HG03469 (cell line): ENCODE data around the gene CHRM4.

ENCODE experiments used
- ATAC-seq: cut with Tn5 transposase; IDR thresholded peaks from one replicate; pipeline ENCODE4 v1.9.1; 2021; ENCODE audit warnings: mild to moderate bottlenecking, moderate library complexity, moderate number of reproducible peaks; ENCODE audit not compliant: unreplicated experiment

Gene CHRM4

DNA sequence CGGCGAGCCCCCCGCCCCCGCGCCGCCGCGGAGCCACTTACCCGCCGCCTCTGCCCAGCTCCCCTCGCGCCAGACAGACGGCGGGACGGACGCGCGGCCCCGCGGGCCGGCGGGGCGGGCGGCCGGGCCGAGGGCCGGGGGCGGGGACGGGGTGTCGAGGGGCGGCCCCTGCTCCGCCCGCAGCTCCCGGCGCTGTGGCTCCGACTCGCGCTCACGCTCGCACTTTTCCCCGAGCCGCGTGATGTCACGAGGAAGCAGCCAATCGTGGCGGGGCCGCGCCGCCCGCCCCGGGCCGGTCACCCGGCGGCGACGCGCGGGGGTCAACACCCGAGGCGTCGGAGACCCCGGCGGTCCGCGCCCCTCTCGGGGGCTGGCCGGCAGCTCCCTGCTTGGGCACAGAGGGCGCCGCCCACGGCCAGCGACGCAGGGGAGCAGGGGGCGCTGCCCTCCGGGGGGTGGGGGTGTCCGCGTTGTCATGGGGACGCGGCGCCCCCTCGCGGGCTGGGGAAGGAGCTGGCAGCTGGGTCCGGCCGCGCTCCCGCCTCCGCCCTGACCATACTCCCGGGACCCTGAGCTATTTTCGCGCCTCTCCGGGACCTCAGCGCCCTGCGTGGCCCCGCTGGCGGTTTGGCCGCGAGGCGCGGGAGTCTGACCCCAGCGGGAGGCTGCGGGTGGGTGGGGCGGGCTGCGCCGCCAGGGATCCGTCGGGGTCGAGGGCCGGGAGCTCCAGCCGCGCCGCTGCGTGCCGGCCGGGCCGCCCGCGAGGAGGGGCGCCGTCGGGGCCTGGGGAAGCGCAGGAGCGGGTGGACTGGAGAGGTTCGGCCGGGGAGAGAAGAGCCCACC, at the start of gene CHRM4:
CHRM4 (minus strand) TSS at position 199 of the 843 bp plus-strand sequence. CDS start 5,219 bp downstream, outside the sequence.
- ATAC-seq = no peak

- no peak for ATAC-seq
These were observed 46.6 kb upstream of the CHRM4 start for GRCh38 chr11:46438211-46438610.

- no peak for ATAC-seq
These were observed 45.6 kb upstream of the CHRM4 start for GRCh38 chr11:46437122-46437689.

DNA sequence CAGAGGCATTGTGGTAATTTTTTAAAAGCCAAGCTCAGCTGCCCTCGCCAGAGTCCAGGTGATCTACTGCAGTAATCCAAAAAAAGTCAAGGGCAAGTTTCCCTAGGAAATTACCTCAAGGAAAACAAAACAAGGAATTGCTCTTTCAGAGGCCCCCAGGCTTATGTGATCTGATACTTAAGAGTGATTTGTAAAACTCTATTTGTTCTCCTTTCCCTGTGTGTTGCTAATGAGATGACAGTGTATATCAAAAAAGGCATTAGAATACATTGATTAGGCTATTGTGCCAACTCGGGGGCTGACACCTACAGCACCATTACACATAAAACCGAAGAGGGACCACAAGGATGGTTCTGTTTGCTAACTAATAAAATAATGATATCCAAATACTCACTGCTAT, 44.5 kb upstream of the CHRM4 start:
- no peak for ATAC-seq

DNA sequence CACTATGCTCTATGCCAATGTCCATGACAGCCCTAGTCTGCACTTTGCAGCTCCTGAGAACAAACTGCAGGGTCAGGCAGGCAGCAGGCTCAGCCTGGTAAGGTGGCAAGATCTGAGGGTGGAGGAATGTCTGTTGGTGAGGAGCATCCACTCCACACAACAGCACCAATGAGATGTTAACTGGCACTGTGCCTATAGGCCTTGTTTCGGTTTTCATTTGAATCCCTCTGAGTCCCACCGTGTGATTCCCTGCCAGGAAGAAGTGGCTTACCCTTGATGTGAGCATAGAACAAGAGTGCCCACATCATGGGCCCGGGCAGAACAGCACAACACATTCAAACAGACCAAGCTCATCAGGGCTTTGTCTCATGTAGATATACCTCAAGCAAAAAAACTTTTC, 44.1 kb upstream of the CHRM4 start:
- ATAC-seq = no peak

- no peak for ATAC-seq
These were observed 39.6 kb upstream of the CHRM4 start for GRCh38 chr11:46431211-46431610.

- ATAC-seq = no peak
These were observed 38.1 kb upstream of the CHRM4 start for GRCh38 chr11:46429717-46430116.

- ATAC-seq = no peak
These were observed 35.8 kb upstream of the CHRM4 start for GRCh38 chr11:46427364-46427763.

DNA sequence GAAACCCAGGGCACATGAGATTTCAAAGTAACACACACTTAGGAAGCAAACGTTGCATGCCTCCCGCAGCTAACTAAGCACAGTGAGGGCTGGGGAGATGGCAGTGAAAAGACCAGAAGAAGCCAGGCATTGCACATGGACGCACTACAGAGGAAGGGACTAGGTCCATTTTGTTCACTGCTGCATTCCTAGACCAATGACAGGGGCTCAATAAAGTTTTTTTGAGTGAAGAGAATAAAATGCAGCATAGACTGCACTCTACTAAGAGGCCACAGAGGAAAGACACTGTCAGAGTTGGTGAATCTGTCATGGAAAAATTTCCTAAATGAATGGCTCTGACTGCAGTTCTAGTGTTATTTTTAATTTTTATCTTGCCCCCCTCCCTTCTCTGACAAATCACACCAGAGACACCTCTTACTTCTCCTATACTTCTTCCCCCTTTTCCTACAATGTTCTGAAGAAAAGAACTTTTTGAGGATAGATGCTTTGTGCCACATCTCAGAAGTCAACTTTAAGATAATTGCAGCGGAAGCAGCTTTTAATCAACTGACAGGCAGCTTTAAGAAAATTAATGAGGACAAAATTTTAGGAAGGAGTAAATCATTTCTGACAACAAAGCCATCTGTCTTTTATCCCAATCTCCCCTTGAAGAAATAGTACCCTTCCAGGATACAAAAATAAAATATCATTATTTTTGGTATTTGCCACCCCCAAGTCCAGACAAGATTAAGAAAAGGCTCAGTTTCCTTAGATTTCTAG, 34.8 kb upstream of the CHRM4 start:
- no peak for ATAC-seq

DNA sequence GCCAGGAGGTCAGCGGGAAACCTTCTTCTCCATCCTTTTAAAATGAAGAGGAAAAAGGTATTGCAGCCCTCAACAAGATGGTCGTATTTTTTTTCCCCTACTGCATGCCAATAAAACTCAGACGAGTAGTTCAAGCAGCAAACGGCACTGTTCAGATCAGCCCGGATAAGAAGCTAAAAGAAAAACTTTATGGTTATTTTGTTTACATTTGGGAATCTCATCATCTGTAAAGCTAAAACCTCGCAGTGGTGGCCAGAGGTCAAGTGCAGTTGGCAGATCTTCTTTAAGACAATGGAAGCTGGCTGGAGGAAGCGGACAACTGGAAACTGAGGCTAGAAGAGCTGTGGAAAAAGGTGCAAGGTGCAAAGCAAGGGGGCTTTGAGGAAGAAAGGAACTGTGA, 31.0 kb upstream of the CHRM4 start:
- ATAC-seq = no peak

- ATAC-seq = no peak
These were observed 29.8 kb upstream of the CHRM4 start for GRCh38 chr11:46421257-46421880.

DNA sequence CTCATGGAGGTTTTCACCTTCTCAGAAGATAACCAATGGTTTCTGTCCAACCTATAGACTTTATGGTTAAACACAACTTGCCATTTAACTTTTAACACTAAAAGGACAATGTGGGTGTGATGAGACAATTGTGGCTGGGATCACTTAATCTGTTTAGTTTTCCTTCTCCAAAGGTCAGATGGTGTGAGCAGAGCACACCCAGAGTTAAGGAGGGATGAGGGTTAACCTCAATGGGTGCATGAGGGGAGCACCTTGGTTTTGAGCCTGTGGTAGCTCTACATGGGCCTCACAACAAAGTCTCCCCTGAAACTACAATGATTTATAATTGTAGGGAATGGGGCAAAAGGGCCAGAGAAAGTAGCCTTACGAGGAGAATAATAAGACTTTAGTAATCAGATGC, 28.9 kb upstream of the CHRM4 start:
- no peak for ATAC-seq

GRCh38 chr11:46418751-46419150, 27.2 kb upstream of the CHRM4 start:
- ATAC-seq = no peak

GRCh38 chr11:46417711-46418110, 26.1 kb upstream of the CHRM4 start:
- no peak for ATAC-seq

- ATAC-seq = no peak
These were observed 23.3 kb upstream of the CHRM4 start for GRCh38 chr11:46414879-46415278.

- ATAC-seq = no peak
These were observed 22.9 kb upstream of the CHRM4 start for GRCh38 chr11:46414466-46414796.

DNA sequence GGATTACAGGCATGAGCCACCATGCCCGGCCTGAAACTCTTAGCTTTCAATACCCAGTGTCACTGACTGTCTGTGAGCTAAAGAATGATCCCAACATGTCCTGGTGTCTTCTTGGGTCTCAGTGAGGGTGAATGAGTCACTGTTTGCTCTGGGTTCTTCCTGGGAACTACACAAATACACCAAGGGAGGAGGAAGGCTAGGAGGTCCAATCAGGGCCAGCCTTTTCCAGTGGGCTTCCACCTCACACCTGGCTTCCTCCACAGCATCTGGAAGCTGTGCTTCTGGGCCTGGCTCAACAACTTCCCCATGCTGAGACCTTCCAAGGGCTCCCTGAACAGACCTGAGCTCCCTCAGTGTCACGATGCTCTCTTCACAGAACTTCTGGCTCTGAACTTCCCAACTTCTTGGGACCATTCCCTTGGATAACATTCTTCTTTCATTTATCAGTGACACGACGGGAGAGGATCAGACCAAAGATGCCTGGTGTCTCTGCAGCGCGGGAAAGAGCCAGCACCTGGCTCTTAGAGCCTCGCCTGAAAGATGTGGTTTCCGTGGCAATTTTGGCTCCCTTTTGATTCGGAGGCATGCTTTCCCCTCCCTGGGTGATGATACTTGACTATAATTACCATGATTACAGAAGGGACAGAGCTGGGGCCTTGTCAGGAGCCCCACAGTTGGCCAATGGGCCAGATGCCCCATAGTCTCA, 22.3 kb upstream of the CHRM4 start:
- no peak for ATAC-seq

GRCh38 chr11:46410021-46410420, 18.4 kb upstream of the CHRM4 start:
- no peak for ATAC-seq

GRCh38 chr11:46408407-46408986, 16.9 kb upstream of the CHRM4 start:
- ATAC-seq = no peak

DNA sequence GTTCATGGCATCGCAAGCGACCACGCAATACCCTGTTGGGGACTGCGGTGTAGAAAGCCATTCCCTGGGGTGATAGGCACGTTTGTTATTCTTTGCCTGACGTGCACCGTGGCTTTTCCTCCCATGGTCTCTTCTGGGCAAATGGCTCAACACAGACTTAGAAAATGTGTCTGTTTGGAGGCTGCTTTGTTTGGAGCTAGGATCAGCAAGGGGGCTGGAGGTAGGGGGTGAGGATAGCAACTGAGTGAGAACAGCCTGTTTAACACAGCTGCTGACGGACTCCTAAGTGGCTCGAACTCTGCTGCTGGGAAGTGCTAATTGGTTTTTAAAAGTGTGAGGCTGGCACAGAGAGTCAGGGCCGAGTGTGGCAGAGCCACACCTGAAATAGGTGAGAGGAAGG, 16.1 kb upstream of the CHRM4 start:
- no peak for ATAC-seq
